Measurements from ENCODE around the gene HS3ST4. TPM values are rescaled to one million over a fixed set of nuclear protein-coding genes. Genes with fewer than 3 reads are reported as not detected.

The HS3ST4 gene
- total RNA-seq, 1 donor from 2014 or later, result 1.2 TPM

DNA sequence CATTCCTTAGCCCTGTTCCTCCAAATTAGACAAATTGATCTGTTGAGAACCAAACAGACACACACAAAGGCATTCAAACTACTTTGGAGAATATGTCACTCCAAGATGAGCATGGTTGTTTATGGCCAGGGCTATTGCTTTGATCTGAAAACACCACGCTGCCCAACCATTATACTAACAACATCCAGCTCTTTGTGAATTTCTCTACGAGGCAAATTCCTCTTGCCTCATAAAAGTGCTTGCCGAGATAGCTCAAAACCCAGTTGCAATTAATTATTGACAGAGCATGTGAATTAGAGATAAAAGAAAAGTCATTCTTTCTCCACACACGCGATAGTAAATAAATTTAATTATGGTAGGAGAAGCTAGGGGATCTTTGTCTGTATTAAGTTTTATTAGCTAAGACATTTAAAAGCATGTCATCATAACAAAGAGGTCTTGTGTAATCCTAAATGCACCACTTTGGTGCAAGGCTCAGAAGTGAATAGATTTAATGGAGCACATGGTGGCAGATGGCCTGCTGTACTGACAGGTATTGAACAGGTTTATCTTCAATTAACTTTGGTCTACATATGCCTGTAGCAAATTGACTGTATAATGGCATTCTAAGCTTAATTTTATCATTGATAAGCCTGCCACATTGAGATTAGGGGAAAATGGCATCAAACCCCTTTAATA is 441.8 kb downstream of the HS3ST4 start:
- no peaks in the 10 kb centered on the region for H4K20me1 ChIP-seq (ENCODE audit: insufficient read depth, low read length)
- peaks cover 6% of the 10 kb centered on the region for H3K9me3 ChIP-seq (ENCODE audit: insufficient read depth, low read depth, low read length)
- Mint-ChIP-seq H3K9me3 (ENCODE audit: unreplicated experiment) (peaks cover 4% of the 10 kb centered on the region), H3K4me3 (ENCODE audit: unreplicated experiment) (no peak overlapping the region), H3K36me3 (ENCODE audit: low read depth, unreplicated experiment) (no peaks in the 10 kb centered on the region), H3K27me3 (ENCODE audit: low read depth, unreplicated experiment) (no peaks in the 10 kb centered on the region), H3K4me1 (ENCODE audit: low read depth, unreplicated experiment) (peaks cover 2% of the 10 kb centered on the region), H3K27ac (ENCODE audit: unreplicated experiment) (no peak overlapping the region)
- no peaks in the 10 kb centered on the region for H3K4me1 ChIP-seq (ENCODE audit: insufficient read depth, low read length)
- H3K36me3 ChIP-seq (ENCODE audit: insufficient read depth, low read length), result no peaks in the 10 kb centered on the region
- FAIRE-seq, result no peak
- DNase-seq (ENCODE audit: low read depth), result no peak
- no peak overlapping the region for H3K9ac ChIP-seq (ENCODE audit: low read length)
- H3K4me2 ChIP-seq (ENCODE audit: low read length), result no peak overlapping the region
- no peaks in the 10 kb centered on the region for H3K27me3 ChIP-seq (ENCODE audit: insufficient read depth, low read length)
- H3K4me3 ChIP-seq (ENCODE audit: insufficient read depth, low read depth, low read length), result no peak overlapping the region
- H3K27ac ChIP-seq (ENCODE audit: low read depth, low read length), result no peak overlapping the region
- no peak for TF ChIP-seq EZH2 (IDR thresholded peaks at IDR 0.05; ENCODE audit: insufficient read depth, low read length)
- no peak for TF ChIP-seq CTCF (IDR thresholded peaks at IDR 0.05; ENCODE audit: insufficient read depth, low read depth, low read length)
- no peak overlapping the region for H2AFZ ChIP-seq (ENCODE audit: low read depth, low read length)
- H3K79me2 ChIP-seq (ENCODE audit: insufficient read depth, low read length), result no peaks in the 10 kb centered on the region

GRCh38 chr16:26134588-26134987 is 442.8 kb downstream of the HS3ST4 start:
- H3K27me3 Mint-ChIP-seq (ENCODE audit: low read depth, unreplicated experiment), result no peaks in the 10 kb centered on the region

More at GRCh38 chr16:26134588-26134987, 442.8 kb downstream of the HS3ST4 start:
- Mint-ChIP-seq H3K9me3 (ENCODE audit: unreplicated experiment) (peaks cover 4% of the 10 kb centered on the region), H3K4me1 (ENCODE audit: low read depth, unreplicated experiment) (peaks cover 2% of the 10 kb centered on the region), H3K27ac (ENCODE audit: unreplicated experiment) (no peak overlapping the region), H3K4me3 (ENCODE audit: unreplicated experiment) (no peak overlapping the region), H3K36me3 (ENCODE audit: low read depth, unreplicated experiment) (no peaks in the 10 kb centered on the region)
- no peak for FAIRE-seq
- no peak overlapping the region for H3K4me3 ChIP-seq (ENCODE audit: insufficient read depth, low read depth, low read length)
- no peaks in the 10 kb centered on the region for H3K79me2 ChIP-seq (ENCODE audit: insufficient read depth, low read length)
- no peaks in the 10 kb centered on the region for H3K27me3 ChIP-seq (ENCODE audit: insufficient read depth, low read length)
- no peak overlapping the region for H2AFZ ChIP-seq (ENCODE audit: low read depth, low read length)
- no peaks in the 10 kb centered on the region for H3K4me1 ChIP-seq (ENCODE audit: insufficient read depth, low read length)
- H3K36me3 ChIP-seq (ENCODE audit: insufficient read depth, low read length), result no peaks in the 10 kb centered on the region
- H4K20me1 ChIP-seq (ENCODE audit: insufficient read depth, low read length), result no peaks in the 10 kb centered on the region
- DNase-seq (ENCODE audit: low read depth), result no peak
- H3K9me3 ChIP-seq (ENCODE audit: insufficient read depth, low read depth, low read length), result peaks cover 6% of the 10 kb centered on the region
- H3K9ac ChIP-seq (ENCODE audit: low read length), result no peak overlapping the region
- no peak overlapping the region for H3K4me2 ChIP-seq (ENCODE audit: low read length)
- TF ChIP-seq EZH2 (IDR thresholded peaks at IDR 0.05; ENCODE audit: insufficient read depth, low read length), result no peak
- TF ChIP-seq CTCF (IDR thresholded peaks at IDR 0.05; ENCODE audit: insufficient read depth, low read depth, low read length), result no peak
- H3K27ac ChIP-seq (ENCODE audit: low read depth, low read length), result no peak overlapping the region

All from astrocyte (in vitro differentiated cells and primary cell).